ENCODE data around the gene STX3.

STX3 gene

DNA sequence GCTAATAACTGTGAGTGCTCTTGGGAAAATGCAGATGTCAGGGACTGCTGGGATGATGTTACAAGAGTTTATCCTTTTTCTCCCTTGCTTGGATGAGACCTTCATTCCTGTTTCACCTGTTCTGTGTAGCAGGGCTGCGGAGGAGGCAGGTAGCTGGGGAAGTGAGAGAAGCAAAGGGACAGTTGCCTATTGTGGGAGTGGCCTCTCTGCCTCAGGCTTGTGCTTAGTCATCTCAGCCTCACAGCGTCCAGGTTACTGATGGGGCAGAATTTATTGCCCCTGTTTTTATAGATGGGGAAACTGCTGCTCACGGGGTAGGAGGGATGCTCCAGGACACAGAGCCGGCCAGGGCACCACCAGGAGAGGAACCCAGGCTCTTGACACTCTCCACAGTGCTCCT is 1.7 kb downstream of the STX3 start:
- H3K9me3 ChIP-seq (ENCODE audit: control insufficient read depth, low read length), result no peaks in the 10 kb centered on the region
- 65 to 67% methylated on average over 4 of the region's 4 CpGs for WGBS, 2 experiments
- no peak overlapping the region for H3K27ac ChIP-seq (ENCODE audit: insufficient read depth, low read depth, low read length, poor library complexity, severe bottlenecking)
- no peak overlapping the region for H3K4me3 ChIP-seq (ENCODE audit: insufficient read depth, low read depth, low read length)
- H3K27me3 ChIP-seq (ENCODE audit: control insufficient read depth, insufficient read depth, low read length, poor library complexity, severe bottlenecking), result peaks cover 5% of the 10 kb centered on the region
- peaks cover 3% of the 10 kb centered on the region for H3K4me1 ChIP-seq (ENCODE audit: control insufficient read depth, insufficient read depth, low read length)
- H3K36me3 ChIP-seq (ENCODE audit: control insufficient read depth, insufficient read depth, low read length), result no peaks in the 10 kb centered on the region

DNA sequence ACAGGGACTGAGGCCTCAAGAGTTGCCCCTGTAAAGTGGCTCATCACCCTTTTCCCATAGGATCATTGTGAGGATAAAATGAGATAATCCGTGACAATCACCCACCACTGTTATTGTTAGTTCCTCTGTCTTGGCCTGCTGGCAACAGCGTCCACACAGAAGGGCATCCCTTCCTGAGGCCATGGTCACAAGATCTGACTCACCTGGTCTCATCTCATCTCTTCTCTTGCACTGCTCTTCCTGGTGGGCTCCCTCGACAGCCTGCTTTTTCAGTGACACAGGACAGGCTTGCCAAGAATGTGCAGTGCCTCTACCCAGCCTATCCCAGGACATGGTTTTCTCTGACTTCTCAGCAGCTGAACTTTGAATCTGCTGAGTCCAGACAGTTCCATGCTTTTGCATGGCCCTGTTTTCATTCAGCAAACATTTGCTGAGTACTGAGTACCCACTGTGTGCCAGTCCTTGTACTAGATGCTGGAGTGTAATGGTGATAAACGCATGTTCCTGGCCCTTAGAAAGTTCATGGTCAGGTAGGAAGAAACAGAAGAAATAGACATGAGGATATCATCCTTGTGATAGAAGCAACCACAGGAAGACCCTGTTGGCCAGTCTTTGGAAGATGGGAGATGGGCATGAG is 3.3 kb downstream of the STX3 start:
- Histone ChIP-seq H3K9me3 (ENCODE audit: control insufficient read depth, low read length) (no peaks in the 10 kb centered on the region), H3K4me1 (ENCODE audit: control insufficient read depth, insufficient read depth, low read length) (peaks cover 3% of the 10 kb centered on the region), H3K27me3 (ENCODE audit: control insufficient read depth, insufficient read depth, low read length, poor library complexity, severe bottlenecking) (peaks cover 5% of the 10 kb centered on the region), H3K4me3 (ENCODE audit: insufficient read depth, low read depth, low read length) (no peak overlapping the region), H3K27ac (ENCODE audit: insufficient read depth, low read depth, low read length, poor library complexity, severe bottlenecking) (no peak overlapping the region), H3K36me3 (ENCODE audit: control insufficient read depth, insufficient read depth, low read length) (no peaks in the 10 kb centered on the region)
- 87 to 89% methylated on average over 4 of the region's 4 CpGs for WGBS, 2 experiments

DNA sequence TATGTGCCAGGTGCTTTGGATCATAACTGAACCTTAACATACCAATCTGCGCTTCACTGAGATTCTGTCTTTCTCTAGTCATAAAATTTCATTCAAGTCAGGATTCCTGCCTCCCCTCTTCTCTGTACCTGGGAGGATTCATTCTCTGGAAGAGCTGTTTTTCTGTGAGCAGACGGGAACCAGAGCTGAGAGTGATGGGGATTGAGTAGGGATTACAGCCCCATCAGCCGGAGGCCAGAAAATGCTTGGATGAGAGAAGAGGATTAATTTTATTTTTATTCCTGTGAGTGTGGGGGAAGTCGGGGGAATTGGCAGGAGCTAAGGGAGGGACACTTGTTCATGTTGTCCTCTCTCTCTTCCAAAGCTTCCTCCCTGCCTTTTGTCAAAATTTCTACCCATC is 4.7 kb downstream of the STX3 start:
- H3K4me1 ChIP-seq (ENCODE audit: control insufficient read depth, insufficient read depth, low read length), result peaks cover 3% of the 10 kb centered on the region
- no peaks in the 10 kb centered on the region for H3K27me3 ChIP-seq (ENCODE audit: control insufficient read depth, insufficient read depth, low read length, poor library complexity, severe bottlenecking)
- 86 to 87% methylated on average over 4 of the region's 4 CpGs for WGBS, 2 experiments
- no peaks in the 10 kb centered on the region for H3K9me3 ChIP-seq (ENCODE audit: control insufficient read depth, low read length)
- no peaks in the 10 kb centered on the region for H3K36me3 ChIP-seq (ENCODE audit: control insufficient read depth, insufficient read depth, low read length)
- no peak overlapping the region for H3K4me3 ChIP-seq (ENCODE audit: insufficient read depth, low read depth, low read length)
- H3K27ac ChIP-seq (ENCODE audit: insufficient read depth, low read depth, low read length, poor library complexity, severe bottlenecking), result no peak overlapping the region

DNA sequence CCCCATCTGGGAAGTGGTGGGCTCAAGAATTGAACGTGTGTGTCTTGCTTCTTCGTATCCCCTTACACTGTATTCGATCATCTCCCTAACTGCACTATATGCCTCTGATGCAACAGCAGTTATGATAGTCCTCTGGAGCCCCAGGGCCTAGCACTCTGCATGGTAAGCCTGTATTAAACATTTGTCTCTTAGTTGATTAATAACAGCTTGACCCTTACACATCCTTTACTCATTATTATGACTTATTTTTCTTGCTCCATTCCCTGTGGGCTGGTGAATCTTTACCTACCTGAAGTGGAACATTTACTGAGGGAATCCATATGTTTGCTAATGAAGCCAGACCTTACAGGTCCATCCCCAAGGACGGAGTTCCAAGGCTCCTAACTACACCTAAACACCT is 5.6 kb downstream of the STX3 start:
- H3K9me3 ChIP-seq (ENCODE audit: control insufficient read depth, low read length), result no peaks in the 10 kb centered on the region
- H3K36me3 ChIP-seq (ENCODE audit: control insufficient read depth, insufficient read depth, low read length), result no peaks in the 10 kb centered on the region
- 95 to 99% methylated on average over 4 of the region's 4 CpGs for WGBS, 2 experiments
- peaks cover 3% of the 10 kb centered on the region for H3K4me1 ChIP-seq (ENCODE audit: control insufficient read depth, insufficient read depth, low read length)
- H3K4me3 ChIP-seq (ENCODE audit: insufficient read depth, low read depth, low read length), result no peak overlapping the region
- H3K27me3 ChIP-seq (ENCODE audit: control insufficient read depth, insufficient read depth, low read length, poor library complexity, severe bottlenecking), result no peaks in the 10 kb centered on the region
- no peak overlapping the region for H3K27ac ChIP-seq (ENCODE audit: insufficient read depth, low read depth, low read length, poor library complexity, severe bottlenecking)

DNA sequence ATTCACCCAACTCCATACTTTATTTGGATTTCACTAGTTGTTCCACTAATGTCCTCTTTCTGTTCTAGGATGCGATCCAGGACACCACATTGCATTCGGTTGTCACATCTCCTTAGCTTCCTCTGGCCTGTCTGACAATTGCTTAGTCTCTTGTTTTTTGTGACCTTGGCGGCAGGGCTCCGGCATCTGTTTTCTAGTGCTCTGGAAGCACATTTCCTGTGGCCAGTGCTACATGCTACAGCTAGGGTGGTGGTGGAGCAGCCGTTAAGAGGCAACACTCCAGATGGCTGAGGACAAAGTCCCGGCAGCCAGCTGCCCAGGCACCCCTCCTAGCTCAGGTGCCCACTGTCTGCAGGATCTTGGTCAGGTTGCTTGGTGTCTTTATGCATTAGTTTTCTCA is 6.8 kb downstream of the STX3 start:
- H3K4me1 ChIP-seq (ENCODE audit: control insufficient read depth, insufficient read depth, low read length), result peaks cover 14% of the 10 kb centered on the region
- no peaks in the 10 kb centered on the region for H3K27me3 ChIP-seq (ENCODE audit: control insufficient read depth, insufficient read depth, low read length, poor library complexity, severe bottlenecking)
- H3K4me3 ChIP-seq (ENCODE audit: insufficient read depth, low read depth, low read length), result no peak overlapping the region
- 93 to 98% methylated on average over 6 of the region's 6 CpGs for WGBS, 2 experiments
- H3K27ac ChIP-seq (ENCODE audit: insufficient read depth, low read depth, low read length, poor library complexity, severe bottlenecking), result no peak overlapping the region
- no peaks in the 10 kb centered on the region for H3K9me3 ChIP-seq (ENCODE audit: control insufficient read depth, low read length)
- no peaks in the 10 kb centered on the region for H3K36me3 ChIP-seq (ENCODE audit: control insufficient read depth, insufficient read depth, low read length)

DNA sequence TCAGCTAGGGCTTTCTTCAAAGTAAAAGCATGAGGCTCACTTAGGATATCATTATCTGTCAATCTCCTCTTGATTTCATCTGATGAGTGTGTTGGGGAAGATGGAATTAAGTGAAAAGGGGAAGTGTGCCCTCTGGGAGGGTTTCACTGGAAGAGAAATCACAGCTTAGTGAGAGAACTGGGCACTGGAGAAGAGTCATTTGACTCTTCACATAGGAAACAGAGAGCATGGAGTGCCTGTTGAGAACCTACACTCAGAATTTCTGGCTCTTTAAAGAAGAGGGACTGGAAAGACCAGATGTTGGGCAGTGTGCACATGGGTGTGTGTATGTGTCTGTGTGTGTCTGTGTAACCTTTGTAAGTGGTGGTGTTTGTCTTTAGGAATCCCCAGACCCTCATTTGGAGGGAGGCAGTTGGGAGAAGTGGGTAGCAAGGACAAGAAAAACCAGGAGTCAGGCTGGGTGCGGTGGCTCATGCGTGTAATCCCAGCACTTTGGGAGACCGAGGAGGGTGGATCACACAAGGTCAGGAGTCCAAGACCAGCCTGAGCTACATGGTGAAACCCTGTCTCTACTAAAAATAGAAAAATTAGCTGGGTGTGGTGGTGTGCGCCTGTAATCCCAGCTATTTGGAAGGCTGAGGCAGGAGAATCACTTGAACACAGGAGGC is 10.0 kb downstream of the STX3 start:
- Histone ChIP-seq H3K27me3 (ENCODE audit: control insufficient read depth, insufficient read depth, low read length, poor library complexity, severe bottlenecking) (no peaks in the 10 kb centered on the region), H3K27ac (ENCODE audit: insufficient read depth, low read depth, low read length, poor library complexity, severe bottlenecking) (no peak overlapping the region), H3K4me1 (ENCODE audit: control insufficient read depth, insufficient read depth, low read length) (peaks cover 11% of the 10 kb centered on the region), H3K9me3 (ENCODE audit: control insufficient read depth, low read length) (no peaks in the 10 kb centered on the region), H3K4me3 (ENCODE audit: insufficient read depth, low read depth, low read length) (no peak overlapping the region), H3K36me3 (ENCODE audit: control insufficient read depth, insufficient read depth, low read length) (no peaks in the 10 kb centered on the region)
- 91 to 92% methylated on average over 4 of the region's 4 CpGs for WGBS, 2 experiments

DNA sequence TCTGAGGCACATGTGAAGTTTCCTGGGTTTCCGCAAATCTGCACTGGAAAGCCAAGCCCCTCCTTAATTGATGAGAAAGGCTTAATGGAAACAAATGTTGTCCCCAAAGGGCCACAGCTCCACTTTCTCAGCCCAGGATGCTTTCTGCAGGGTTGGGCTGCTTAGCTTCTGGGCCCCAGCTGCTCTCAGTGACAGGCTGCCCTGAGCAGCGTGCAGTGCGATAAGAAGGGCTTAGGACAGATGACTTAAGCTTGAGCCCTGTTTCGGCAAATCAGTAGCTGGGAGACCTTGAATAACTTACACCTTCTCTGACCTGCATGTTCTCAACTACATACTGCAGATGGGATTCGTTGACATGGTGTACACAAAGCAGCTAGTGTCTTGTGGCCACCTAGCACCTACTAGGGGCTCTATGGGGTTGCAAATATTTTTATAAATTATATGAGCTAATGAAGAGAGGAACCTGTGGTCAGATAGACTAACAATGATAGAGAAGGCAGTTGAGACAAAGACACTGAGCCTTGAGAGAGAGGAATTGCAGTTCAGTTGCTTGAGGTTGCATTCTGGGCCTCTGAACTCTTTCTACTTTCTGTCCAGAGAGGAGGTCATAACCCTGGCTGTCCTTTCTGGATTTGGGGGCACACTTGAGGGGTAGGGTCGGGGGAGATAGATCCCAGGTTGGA is 11.5 kb downstream of the STX3 start:
- WGBS, 2 experiments, result 89 to 92% methylated on average over 6 of the region's 6 CpGs
- Histone ChIP-seq H3K27me3 (ENCODE audit: control insufficient read depth, insufficient read depth, low read length, poor library complexity, severe bottlenecking) (no peaks in the 10 kb centered on the region), H3K27ac (ENCODE audit: insufficient read depth, low read depth, low read length, poor library complexity, severe bottlenecking) (no peak overlapping the region), H3K9me3 (ENCODE audit: control insufficient read depth, low read length) (no peaks in the 10 kb centered on the region), H3K4me3 (ENCODE audit: insufficient read depth, low read depth, low read length) (no peak overlapping the region), H3K36me3 (ENCODE audit: control insufficient read depth, insufficient read depth, low read length) (no peaks in the 10 kb centered on the region), H3K4me1 (ENCODE audit: control insufficient read depth, insufficient read depth, low read length) (peaks cover 11% of the 10 kb centered on the region)

DNA sequence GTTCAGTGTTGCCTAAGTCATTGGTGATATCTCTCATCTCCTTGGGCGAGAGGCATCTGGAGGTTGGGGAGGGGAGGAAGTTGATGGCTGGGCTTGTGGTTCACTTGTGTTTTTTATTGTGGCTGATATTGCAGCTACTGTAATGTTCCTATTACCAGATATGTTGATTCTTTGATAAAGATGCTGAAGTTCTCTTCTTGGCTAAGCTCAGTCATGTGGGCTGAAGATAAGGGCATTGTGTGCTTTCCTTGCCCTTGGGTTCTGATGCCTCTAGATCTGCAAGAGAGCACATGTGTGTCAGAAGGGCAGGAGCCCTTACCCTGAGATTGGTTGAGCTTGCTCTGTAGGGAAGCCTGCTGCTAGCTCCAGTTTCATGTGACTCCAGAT is 12.0 kb downstream of the STX3 start:
- Histone ChIP-seq H3K27ac (ENCODE audit: insufficient read depth, low read depth, low read length, poor library complexity, severe bottlenecking) (no peak overlapping the region), H3K27me3 (ENCODE audit: control insufficient read depth, insufficient read depth, low read length, poor library complexity, severe bottlenecking) (no peaks in the 10 kb centered on the region), H3K36me3 (ENCODE audit: control insufficient read depth, insufficient read depth, low read length) (no peaks in the 10 kb centered on the region), H3K4me3 (ENCODE audit: insufficient read depth, low read depth, low read length) (no peak overlapping the region), H3K9me3 (ENCODE audit: control insufficient read depth, low read length) (no peaks in the 10 kb centered on the region), H3K4me1 (ENCODE audit: control insufficient read depth, insufficient read depth, low read length) (peaks cover 11% of the 10 kb centered on the region)
- WGBS, 2 experiments, result 89 to 95% methylated on average over 1 of the region's 1 CpG

DNA sequence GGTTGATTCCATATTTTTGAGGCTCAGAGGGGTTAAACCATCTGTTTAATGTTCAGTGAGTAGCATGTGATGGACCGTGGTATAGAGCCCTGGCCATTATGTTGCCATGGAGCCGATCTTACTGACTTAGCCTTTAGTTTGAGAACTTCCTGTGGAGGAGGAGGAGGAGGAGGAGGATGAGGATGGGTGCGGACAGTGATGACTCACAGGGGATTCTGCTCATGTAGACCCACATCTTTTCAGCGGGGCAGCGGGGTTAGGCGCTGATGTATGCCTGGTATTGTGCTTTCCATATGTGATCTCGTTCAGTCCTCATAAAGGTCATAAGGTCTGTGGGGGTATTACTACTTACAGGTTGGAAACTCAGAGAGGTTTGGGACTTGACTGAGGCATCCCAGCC is 13.9 kb downstream of the STX3 start:
- H3K4me1 ChIP-seq (ENCODE audit: control insufficient read depth, insufficient read depth, low read length), result peaks cover 11% of the 10 kb centered on the region
- WGBS, 2 experiments, result 92 to 96% methylated on average over 7 of the region's 7 CpGs
- H3K27me3 ChIP-seq (ENCODE audit: control insufficient read depth, insufficient read depth, low read length, poor library complexity, severe bottlenecking), result no peaks in the 10 kb centered on the region
- H3K4me3 ChIP-seq (ENCODE audit: insufficient read depth, low read depth, low read length), result no peak overlapping the region
- H3K27ac ChIP-seq (ENCODE audit: insufficient read depth, low read depth, low read length, poor library complexity, severe bottlenecking), result no peak overlapping the region
- H3K36me3 ChIP-seq (ENCODE audit: control insufficient read depth, insufficient read depth, low read length), result no peaks in the 10 kb centered on the region
- H3K9me3 ChIP-seq (ENCODE audit: control insufficient read depth, low read length), result no peaks in the 10 kb centered on the region

DNA sequence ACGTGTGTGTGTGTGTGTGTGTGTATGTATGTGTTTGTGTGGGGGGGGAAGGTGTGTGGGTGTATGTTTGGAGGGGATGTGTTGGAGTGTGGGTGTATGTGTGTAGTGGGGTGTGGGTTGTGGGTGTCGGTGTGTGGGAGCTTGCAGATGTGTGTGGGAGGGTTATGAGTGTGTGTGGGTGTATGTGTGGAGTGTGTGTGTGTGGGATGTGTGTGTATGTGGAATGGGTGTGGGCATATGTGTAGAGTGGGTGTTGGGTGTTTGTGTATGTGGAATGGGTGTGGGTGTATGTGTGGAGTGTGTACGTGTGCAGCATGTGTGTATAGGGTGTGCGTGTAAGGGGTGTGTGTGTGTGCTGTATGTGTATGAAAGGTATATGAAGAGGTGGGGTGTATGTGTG is 14.7 kb downstream of the STX3 start:
- Histone ChIP-seq H3K9me3 (ENCODE audit: control insufficient read depth, low read length) (no peaks in the 10 kb centered on the region), H3K4me3 (ENCODE audit: insufficient read depth, low read depth, low read length) (no peak overlapping the region), H3K36me3 (ENCODE audit: control insufficient read depth, insufficient read depth, low read length) (no peaks in the 10 kb centered on the region), H3K27me3 (ENCODE audit: control insufficient read depth, insufficient read depth, low read length, poor library complexity, severe bottlenecking) (no peaks in the 10 kb centered on the region), H3K4me1 (ENCODE audit: control insufficient read depth, insufficient read depth, low read length) (peaks cover 11% of the 10 kb centered on the region), H3K27ac (ENCODE audit: insufficient read depth, low read depth, low read length, poor library complexity, severe bottlenecking) (no peak overlapping the region)
- WGBS, 2 experiments, result 91 to 96% methylated on average over 4 of the region's 4 CpGs
